Measurements from ENCODE around the gene MXI1.
"Not testable (repeated sequence)": the region's sequence is repeated elsewhere in the genome, so short reads cannot be mapped to it uniquely, and the experiment has no call there.

MXI1 gene

DNA sequence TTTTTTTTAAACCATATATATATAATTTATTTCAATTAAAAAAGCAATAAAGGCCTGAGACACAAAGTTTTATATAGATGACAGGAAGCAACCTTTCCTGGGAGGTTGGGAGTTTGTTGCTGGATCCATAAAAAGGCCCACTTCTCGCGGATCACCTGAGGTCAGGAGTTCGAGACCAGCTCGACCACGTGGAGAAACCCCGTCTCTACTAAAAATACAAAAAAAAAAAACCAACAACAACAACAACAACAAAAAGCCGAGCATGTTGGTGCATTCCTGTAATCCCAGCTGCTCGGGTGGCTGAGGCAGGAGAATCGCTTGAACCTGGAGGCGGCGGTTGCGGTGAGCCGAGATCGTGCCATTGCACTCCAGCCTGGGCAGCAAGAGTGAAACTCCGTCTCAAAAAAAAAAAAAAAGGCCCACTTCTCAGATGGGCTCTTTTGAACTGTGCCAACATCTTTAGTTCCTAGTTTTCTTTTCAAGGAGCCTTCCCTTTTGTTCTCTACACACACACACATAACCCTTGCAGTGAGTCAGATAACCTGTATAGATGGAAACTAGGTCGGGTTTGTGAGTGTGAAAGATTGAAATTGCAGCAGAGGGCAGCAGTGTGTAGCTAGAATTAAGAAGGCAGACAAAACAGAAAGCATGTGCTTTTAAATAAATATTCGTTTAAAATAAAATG, 98.5 kb downstream of the MXI1 start:
- in situ Hi-C loops (cut with HindIII; ENCODE audit: low sequenced_read_pairs) = no loop called here

DNA sequence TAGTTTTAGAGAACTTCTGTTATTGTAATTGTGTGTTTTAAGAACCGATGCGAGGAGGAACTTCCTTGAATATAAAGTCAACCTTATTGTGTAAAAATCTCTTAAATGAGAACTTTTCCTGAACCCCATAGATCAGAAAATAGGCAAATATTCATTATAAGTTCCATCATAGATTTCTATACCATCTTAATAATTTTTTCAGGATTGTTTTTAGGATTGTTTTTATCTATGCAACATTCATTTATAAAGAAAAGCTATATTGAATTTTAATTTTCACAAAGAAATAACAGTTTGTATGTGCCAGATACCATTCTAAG, 99.0 kb downstream of the MXI1 start:
- in situ Hi-C loops (cut with HindIII; ENCODE audit: low sequenced_read_pairs) = no loop called here

DNA sequence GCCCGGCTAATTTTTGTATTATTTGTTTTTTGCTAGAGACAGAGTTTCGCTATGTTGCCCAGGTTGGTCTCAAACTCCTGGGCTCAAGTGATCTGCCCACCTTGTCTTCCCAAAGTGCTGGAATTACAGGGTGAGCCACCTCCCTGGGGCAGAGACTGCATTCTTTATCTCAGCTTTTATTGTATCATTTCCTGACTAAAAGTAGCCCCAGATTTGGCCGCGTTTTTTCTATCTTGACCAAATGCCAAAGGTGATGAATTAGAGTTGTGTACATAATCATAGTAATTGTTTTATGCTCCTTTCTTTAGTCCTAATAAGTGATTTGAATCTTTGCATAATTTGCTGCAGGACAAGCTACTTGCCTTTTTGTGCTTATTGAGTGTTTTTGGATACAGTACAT, 100.4 kb downstream of the MXI1 start:
- in situ Hi-C loops (cut with HindIII; ENCODE audit: low sequenced_read_pairs) = no loop called here

DNA sequence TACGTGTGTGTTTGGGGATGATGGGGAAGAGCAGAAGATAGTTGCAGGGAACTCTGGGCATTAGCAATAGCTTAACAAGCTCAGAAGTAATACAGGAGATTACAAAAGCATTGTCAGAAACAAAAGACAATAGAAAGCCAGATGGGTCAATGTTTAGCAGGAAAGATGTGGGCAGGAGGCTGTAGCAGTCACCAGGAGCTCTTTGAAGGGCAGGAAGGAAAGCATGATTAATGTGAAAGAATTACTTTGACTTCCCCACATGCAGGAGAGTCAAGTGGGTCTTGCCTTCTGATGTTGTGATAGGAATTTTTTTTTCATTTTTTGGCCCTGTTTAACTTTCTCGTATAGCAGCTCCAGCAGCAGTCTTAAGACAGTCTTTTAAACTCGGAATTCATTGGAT, 103.3 kb downstream of the MXI1 start:
- in situ Hi-C loops (cut with HindIII; ENCODE audit: low sequenced_read_pairs) = no loop called here

DNA sequence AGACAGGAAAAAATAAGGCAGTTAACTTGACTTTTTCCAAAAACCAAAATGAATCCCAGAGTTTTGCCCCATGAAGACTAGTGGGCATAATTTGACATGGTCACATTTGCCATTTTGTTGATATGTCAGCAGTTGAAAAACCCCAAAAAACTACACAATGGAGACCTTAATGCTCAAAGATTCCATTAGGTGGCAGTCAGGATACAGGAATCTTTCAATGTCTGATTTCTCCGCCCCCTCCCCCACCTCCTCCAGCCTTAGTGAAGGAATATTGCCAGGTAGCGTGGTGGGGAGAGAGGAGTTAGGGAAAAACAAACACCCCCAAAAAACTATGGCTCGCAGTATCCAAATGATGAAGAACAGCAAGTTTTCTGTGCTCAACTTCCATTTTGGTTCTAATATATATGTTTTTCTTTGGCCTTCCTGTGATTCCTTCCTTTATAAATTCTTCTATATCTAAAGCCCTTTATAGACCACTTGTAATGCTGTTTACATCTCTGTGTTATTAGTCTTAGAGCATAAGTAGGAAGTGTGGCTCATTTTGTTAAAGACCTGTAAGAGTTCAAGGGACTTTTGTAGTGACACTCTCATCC, 104.0 kb downstream of the MXI1 start:
- in situ Hi-C loops (cut with HindIII; ENCODE audit: low sequenced_read_pairs) = no loop called here

DNA sequence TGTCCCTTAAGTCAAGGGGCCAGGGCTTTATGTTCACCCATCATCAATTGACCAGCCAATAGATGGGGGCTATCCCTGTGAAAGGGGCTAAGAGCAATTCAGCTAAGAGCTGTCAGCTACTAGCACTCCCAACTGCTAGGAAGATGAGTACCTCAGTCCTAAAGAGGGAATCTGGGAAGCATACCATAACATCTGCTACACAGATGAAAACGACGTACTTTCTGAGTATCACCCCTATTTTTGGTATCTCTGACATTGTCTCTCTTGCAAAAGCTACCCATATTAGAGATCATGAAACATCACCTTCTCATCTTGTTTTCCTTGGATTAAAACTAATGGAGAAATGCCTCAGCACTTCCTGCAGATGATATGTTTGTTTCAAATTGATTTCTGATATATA, 104.8 kb downstream of the MXI1 start:
- in situ Hi-C loops (cut with HindIII; ENCODE audit: low sequenced_read_pairs) = no loop called here

DNA sequence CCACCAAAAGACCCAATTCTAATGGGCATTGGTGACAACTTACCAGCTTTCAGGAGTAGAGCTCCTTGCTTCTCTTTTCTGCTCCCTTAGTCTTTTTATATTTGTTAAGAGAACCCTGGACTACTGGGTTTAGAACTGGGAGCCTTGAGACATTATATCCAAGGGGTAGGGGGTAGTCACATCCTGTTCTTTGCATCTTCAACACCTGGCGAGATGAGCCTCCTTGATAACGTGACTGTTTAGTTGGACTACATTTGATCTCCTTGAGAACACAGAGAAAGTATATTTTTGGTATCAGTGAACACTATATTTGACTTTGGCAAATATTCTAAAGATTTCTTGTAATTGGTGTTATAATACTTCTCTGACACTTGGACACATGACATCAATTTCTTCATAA, 106.3 kb downstream of the MXI1 start:
- in situ Hi-C loops (cut with HindIII; ENCODE audit: low sequenced_read_pairs) = no loop called here

DNA sequence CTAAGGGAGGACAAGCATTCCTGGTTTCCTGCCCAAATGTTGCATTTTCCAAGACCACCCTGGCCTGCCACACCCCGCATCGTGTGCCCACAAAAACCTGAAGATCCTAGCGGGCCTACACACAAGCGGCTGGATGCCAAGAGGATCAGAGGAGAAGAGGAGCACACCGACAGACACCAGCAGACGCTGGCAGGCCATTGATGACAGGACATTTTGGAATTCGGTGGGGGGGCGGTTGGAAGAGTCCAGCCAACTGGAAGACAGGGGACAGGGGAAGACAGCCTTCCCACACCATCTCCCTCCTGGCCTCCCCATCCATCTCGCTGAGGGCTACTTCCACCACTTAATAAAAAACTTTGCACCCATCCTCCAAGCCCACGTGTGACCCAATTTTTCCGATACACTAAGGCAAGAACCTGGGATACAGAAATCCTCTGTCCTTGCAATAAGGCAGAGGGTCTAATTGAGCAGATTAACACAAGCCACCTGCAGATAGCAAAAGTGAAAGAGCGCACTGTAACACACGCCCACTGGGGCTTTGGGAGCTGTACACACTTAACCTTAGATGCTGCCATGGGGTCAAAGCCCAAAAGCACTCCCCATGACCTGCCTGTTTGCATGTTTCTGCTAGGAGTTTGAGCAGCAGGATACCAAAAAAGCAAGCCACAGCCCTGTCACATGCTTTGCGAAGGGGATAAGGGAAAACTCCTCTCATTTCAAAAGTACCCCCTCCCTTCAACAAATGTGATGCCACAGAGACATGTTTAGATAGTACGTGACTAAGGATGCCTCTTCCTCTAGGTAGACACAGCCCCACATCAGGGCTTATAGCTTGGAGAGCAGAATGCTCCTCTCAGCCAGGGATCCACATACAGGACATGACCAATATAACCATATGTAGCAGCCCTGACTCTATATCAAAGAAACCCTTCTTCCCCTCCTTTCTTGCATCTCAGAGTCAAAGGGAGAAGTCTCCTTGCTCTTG, 110.8 kb downstream of the MXI1 start:
- in situ Hi-C loops (cut with HindIII; ENCODE audit: low sequenced_read_pairs) = no loop called here

DNA sequence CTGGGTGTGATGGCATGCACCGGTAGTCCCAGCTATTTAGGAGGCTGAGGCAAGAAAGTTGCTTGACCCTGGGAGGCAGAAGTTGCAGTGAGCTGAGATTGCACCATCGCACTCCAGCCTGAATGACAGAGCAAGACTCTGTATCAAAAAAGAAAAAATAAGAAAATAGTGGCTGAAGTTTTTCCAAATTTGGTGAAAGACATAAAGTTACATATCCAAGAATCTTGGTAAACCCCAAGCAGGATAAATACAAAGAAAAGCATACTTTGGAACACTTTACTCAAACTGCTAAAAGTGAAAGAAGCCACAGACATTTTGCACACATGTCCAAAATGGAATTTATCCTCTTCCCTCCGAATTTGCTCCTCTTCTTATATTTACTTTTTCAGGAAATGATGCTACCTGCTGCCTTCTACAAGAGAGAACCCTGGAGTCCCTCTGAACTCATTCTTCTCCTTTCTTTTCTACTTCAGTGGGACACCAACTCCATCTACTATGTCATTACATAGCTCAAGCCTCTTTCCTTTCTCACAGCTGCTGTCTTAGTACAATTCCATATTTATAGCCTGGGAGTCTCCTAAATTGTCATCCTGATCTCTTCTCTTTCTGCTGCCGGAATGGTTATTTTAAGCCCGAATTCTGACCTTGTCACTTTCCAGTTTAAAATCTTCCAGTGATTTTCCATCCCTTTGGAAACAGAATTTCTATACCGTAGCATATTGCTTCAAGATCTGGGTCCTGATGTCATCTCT, 114.6 kb downstream of the MXI1 start:
- in situ Hi-C loops (cut with HindIII; ENCODE audit: low sequenced_read_pairs) = no loop called here

DNA sequence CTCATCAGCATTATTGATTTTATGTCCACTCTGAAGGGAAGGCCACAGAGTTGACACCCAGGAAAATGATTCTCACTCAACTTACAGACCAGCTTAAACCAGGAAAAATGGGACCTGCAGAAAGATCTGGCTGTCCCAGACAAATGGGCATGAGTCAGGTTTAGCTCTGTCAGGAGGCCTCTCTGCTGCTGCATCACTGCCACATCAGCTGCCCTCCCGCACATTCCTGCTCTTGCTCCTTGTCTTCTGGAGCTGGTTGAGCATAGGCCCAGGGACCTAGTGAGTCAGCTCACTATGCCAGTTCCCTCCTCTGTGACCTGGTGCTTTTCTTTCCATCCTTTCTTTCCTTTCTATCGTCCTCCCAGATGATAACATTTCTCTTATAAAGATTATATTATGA, 116.1 kb downstream of the MXI1 start:
- in situ Hi-C loops (cut with HindIII; ENCODE audit: low sequenced_read_pairs) = no loop called here

DNA sequence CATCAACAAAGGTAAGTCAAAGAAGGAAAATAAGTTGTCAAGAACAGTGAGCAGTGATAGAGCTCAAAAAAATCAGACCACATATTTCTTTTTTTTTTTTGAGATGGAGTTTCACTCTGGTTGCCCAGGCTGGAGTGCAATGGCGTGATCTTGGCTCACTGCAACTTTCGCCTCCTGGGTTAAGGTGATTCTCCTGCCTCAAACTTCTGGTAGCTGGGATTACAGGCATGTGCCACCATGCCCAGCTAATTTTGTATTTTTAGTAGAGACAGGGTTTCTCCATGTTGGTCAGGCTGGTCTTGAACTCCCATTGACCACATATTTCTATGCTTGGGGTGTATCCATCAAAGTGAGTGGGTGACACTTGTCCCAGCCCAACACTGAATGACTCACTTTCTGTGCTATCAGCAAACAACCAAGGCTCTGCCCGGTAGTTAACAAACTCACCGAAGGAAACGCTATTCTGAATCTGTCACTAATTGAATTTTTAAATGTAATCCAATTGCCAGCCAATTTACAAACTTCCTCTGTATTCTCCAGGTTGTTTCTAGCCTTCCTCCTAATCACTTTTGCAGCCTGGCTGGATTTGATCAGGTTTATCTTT, 116.9 kb downstream of the MXI1 start:
- in situ Hi-C loops (cut with HindIII; ENCODE audit: low sequenced_read_pairs) = no loop called here

DNA sequence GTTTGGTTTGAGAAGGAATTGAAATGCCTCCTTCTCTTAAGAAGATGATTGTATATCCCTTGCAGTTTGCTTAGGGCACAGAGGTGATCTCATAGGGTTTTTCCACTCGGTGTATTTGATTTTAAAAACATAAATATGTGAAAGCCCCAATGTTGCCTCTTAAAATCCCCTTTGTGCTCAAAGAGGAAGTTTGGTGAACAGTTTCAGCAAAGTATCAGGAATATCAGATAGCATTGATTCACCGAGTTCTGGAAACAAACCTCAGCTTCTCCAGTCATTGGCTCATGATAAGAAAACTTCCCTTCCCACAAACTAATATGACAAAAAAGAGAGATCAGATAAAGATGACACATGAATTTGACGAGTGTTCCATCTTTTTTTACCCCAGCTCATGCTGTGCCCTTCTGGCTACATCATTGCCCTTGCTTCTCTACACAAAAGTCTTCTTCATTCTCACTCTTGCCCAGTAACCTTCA, 117.4 kb downstream of the MXI1 start:
- in situ Hi-C loops (cut with HindIII; ENCODE audit: low sequenced_read_pairs) = no loop called here

DNA sequence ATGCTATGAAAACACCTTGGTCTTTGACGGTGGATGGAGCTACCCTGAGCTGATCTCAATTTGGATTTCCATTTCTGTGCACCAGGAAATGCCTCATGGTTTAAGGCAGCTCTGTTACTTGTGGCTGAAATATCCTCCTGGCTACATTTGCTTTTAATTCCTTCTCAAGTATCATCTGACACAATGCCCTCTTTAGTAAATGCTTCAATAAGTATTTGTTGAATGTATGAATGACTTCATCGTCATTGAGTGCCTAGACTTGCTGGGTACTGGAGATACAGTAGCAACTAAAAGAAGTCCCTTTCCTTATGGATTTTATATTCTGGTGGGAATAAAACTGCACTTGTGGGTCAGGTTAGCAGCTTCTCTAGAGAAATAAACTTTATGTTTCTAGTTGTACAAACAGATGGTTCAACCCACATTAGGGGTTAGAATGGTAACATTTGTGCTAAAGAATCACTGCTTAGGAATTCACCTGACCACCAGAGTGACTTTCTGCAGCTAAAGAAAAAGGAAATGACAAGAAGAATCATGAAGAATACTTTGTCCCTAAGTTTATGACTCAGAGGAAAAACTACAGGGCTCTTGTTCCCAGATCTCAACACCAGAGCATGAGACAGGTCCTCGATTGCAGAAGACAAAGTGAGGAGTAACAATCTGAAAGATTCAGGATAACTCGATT, 119.1 kb downstream of the MXI1 start:
- in situ Hi-C loops (cut with HindIII; ENCODE audit: low sequenced_read_pairs) = no loop called here

DNA sequence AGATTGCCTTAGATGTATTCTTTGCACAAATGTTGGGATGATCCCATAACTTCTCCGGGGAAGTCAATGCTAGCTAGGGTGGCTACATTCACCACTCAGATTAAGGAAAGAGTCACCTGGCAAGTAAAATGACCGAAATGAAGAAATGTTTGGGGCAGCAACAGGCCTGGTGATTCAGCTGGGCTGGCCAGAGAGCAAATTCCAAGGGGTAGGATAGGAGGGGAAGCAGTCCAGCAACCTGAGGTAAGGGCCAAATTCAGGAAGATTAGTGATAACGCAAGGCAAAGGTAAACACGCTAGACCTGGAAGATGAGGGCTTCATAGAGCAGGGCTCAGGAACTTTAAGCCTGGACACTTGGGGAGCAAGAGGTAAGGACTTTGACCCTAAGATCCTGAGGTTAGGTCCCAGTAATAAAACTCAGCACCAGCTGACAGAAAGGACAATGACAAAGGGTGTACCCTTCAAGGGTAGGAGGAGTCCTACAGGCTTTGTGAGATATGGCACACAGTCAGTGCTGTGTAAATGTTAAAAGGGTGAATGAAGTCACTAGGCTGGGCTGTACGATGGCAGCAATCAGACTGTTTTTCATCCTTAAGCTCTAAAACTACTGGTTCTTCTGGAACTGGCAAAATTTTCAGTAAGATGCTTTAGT, 120.0 kb downstream of the MXI1 start:
- in situ Hi-C loops (cut with HindIII; ENCODE audit: low sequenced_read_pairs) = no loop called here

DNA sequence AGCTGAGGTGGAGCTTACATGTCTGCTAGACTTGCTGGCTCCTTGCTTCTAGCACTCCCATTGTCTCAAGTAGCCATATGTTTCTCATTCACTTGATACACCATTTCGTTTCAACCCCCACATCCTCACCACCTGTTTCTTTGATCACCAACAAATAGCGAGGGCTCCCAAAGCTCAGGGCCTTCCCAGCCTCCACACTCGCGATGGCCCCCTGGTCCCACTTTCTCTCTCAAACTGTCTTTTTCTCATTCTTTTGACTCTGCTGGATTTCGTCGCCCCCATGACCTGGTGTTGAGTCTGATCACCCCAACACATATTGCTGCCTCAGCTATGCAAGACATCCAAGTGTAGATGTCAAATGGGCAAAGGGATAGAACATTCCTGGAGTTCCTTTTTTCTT, 123.3 kb downstream of the MXI1 start:
- in situ Hi-C loops (cut with HindIII; ENCODE audit: low sequenced_read_pairs) = no loop called here

DNA sequence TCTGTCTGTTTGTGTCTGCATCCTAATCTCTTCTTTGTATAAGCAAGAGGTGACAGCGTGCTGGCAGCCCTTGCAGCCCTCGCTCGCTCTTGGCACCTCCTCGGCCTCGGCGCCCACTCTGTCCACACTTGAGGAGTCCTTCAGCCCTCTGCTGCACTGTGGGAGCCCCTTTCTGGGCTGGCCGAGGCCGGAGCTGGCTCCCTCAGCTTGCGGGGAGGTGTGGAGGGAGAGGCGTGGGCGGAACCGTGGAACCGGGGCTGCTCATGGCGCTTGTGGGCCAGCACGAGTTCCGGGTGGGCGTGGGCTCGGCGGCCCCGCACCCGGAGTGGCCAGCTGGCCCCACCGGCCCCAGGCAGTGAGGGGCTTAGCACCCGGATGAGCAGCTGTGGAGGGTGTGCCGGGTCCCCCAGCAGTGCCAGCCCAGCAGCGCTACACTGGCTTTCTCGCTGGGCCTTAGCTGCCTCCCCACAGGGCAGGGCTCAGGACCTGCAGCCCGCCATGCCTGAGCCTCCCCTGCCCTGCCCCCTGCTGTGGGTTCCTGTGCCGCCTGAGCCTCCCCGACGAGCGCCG, 123.9 kb downstream of the MXI1 start:
- in situ Hi-C loops (cut with HindIII; ENCODE audit: low sequenced_read_pairs) = not testable (repeated sequence)

DNA sequence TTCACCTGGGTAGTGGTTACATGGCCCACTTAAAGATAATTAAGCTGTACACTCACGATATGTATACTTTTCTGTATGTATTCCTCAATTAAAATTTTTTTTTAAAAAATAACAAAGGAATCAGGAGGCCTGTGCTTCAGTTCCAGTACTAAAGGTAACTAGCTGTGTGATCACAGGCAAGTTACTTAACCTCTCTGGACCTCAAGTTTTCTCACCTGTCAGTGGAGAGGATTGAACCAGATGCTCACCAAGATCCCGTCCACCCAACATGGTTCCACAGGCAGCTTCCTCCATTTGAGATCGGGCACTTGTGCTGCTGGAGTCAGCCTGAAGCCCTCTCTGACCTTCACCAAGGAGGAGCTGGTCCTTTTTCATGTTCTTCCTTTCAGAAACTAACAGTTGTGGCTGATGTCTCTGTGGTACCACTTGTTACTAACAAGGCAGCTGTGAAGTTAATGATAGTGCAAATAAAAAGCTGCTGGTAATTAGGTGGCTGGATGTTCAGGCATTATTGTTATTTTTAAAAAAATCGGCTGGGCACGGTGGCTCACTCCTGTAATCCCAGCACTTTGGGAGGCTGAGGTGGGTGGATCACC, 126.8 kb downstream of the MXI1 start:
- in situ Hi-C loops (cut with HindIII; ENCODE audit: low sequenced_read_pairs) = no loop called here

DNA sequence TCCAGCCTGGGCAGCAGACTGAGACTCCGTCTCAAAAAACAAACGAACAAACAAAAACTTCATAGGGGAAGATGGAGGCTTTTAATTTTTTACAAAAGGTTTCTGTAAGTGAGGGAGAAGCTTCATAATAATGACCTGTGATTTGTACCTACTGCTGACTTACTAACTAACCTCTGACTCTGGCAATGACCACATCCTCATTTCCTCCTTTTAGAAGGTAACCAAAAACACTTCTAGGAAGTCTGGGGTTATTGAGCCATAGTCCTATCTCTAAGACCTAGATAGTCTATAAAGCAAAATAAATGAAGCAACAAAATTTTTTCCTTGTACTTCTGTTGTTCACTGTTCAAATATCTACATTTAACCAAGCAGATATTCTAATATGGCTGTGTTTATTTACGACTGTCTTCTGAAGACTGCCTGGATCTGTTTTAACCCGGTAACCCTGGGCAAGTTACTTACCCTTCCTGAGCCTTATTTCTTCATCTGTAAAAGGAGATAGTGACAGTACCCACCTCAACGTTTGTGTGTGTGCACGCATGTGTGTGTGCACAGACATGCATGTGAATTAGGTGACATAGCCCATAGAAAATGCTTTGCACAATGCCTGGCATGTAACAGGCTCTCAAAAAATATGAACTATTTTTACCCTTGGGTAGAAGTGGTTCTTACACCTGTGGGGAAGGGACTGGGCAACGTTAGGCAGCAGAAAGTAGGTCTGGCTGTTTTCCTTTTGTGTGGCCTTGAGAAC, 128.1 kb downstream of the MXI1 start:
- in situ Hi-C loops (cut with HindIII; ENCODE audit: low sequenced_read_pairs) = loop anchor here (5.0 kb wide), 1 partner anchor 212 kb away; no protein-coding TSS in a partner anchor

Measured in endothelial cell of hepatic sinusoid (primary cell).